HG02610 (cell line): ENCODE data around the gene GPR143.
"Not testable (repeated sequence)": the region's sequence is repeated elsewhere in the genome, so short reads cannot be mapped to it uniquely, and the experiment has no call there.

ENCODE experiments used
- ATAC-seq: cut with Tn5 transposase; IDR thresholded peaks from one replicate; pipeline ENCODE4 v1.9.1; 2021; ENCODE audit warnings: mild to moderate bottlenecking, moderate library complexity; ENCODE audit not compliant: unreplicated experiment

Gene GPR143

DNA sequence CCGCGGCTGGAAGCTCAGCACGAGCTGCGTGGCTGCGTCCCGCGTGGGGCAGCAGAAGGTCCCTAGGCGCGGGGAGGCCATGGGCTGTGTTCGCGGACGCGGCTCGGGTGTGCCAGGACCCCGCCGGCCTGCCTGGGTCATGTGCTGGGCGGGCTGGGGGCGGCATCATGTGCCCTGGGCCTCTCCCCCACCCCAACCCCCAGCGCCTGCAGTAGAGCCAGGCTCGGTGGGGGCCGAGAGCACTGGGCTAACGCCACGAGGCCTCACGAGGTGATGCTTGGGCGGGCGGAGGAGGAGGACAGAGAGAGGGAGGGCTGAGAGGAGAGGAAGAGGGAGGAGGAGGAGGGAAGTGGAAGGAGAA, at the start of gene GPR143:
GPR143 (minus strand) TSS at position 111 of the 361 bp plus-strand sequence; CDS start at position 81, 30 bp downstream.
- no peak for ATAC-seq

DNA sequence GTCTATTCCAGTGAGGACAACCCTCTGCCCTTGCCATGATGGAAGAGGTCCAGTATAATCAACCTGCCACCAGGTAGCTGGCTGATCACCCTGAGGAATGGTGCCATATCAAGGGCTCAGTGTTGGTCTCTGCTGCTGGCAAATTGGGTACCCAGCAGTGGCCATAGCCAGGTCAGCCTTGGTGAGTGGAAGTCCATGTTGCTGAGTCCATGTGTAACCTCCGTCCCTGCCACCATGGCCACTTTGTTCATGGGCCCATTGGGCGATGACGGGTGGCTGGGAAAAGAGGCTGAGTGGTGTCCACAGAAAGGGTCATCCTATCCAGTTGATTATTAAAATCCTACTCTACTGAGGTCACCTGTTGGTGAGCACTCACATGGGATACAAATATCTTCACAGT, 45.4 kb upstream of the GPR143 start:
- ATAC-seq: not testable (repeated sequence)

DNA sequence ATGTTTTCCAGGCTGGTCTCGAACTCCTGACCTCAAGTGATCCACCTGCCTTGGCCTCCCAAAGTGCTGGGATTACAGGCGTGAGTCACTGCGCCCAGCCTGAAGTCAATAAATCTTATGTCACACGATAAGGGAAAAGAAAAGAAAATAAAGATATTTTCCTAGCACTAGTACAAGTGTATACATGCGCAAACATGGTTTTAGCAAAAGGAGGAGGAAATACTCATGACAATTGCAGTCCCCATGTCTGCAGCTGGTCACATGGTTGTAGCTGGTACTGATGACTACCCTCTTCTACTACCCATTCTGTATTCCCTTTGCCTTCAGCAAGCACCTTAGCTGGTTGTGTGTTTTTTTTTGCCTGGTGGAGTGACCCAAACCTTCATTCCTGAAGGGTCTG, 44.2 kb upstream of the GPR143 start:
- ATAC-seq: not testable (repeated sequence)

DNA sequence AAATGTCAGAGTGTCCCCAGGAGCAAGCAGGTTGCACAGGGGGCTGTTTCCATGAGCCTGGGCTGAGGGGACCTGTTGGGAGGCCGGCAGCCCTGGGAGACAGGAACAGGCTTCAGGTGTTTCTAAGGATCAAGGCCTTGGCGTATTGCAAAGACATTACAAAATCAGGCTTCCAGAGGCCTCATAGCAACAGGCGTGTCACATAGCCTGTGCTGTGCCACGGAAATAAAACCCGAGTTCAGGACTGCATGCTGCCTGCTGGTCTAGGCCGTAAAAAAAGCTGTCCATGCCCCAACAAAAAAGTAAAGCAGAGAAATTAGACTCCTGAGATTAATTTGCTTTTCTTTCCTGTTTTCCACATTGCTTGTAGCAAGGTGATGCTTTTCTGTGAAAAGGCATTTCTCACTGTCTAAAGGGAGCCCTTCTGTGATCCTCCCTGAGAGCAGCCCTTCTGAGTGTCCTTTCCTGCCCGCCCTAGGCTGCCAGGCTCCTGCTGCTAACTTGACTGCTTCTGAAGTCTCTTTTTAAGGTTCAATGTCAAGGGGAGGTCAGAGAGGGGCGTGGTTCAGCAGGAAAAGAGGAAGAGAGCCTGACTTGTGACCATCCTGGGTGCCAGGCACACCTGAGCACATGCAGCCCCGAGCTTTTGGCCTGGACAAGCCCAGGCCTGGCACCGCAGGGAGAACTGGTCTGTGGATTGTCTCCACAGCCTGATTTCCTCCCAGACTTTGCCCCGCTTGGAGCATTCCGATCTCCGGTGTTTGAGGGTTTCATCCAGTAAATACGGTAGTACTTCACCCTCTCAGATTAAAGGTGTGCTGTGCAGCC, 41.9 kb upstream of the GPR143 start:
- ATAC-seq: no peak

DNA sequence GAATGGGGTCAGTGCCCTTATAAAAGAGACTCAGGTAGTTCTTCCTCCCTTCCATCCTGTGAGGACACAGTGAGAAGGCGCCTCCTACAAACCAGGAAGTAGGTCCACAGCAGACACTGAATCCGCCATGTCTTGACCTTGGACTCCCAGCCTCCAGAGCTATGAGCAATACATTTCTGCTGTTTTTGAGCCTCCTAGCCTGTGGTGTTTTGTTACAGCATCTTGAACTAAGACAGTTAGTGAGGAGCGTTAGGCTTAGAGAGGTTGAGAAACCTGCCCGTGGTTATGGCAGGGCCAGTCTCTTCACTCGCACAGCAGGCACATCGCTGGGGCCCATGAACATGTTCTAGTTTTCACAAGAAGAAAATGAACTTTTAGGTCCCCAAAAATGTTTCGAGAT, 40.3 kb upstream of the GPR143 start:
- ATAC-seq: no peak

DNA sequence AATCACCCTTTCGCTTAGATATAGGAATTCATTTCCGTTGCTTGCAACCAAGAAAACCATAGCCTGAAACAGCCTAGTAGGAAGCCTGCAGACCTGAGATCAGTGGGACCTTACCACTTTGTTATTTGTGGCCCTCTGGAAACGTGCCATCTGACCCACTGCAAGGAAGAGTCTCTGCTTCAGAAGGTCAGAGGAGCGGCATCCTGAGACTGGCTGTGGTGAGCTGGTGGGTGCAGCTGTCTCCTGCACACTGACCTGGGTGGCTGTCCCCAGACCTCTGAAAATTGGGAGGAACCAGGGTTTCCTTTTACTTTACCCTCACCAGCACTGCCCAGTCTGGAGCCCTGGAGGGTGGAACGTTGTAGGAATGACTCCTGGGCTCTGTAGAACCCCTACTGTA, 38.8 kb upstream of the GPR143 start:
- no peak for ATAC-seq

DNA sequence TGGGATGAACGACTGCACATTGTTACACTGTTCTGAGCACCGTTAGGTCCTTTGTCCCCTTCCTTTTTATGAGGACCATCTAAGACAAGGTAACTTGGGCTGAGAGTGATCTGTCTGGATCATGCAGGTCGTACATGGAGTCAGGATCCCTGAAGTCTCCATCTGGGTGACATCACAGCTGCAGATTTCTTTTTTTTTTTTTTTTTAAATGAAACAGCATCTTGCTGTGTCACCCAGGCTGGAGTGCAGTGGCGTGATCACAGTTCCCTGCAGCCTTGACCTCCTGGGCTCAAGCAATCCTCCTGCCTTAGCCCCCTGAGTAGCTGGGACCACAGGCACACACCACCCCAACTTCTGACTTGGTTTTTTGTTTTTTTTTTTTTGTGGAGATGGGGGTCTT, 37.1 kb upstream of the GPR143 start:
- ATAC-seq: no peak

DNA sequence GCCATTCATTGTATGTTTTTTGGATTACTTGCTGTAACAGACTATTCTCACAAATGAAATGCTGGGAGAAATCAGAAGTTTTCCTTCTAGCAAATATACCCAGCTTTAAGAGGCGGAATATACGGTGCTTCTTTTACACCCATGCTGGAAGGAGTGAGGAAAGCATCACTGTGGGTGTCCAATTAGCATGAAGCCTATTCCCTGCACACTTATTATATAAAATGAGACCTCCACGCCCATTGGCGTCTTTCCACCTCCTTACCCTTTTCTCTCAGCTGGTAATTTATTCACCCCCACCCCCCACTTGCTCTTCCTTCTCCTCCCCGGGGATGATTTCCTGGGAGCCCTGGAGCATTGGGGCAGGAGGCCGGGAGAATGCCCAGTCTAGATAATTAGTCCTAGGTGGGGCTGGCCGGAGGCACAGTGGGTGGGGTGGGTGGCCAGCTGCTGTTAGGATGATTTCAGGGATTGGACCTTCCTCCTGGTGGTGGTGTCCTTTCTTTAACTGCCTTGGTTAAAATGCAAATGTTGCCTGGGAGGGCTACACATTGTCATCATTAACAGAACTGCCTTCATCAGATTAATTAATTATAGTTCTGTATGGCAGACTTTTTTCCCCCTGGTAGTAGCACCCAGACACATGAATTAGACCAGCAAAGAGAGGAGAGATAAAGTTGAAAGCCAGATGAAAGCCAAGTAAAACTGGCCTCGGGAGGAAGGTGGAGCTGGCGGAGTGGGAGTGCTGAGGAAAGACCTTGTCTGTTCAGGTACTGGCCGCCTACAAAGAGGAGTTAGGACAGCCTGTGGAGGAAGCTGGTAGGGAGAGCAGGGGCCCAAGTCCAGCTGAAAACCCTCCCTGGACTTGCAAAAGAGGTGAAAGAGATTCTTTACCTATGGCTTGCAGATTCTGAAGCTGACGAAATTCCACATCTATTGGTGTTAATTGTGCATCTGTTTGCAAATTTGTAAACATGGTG, 32.0 kb upstream of the GPR143 start:
- ATAC-seq: no peak

DNA sequence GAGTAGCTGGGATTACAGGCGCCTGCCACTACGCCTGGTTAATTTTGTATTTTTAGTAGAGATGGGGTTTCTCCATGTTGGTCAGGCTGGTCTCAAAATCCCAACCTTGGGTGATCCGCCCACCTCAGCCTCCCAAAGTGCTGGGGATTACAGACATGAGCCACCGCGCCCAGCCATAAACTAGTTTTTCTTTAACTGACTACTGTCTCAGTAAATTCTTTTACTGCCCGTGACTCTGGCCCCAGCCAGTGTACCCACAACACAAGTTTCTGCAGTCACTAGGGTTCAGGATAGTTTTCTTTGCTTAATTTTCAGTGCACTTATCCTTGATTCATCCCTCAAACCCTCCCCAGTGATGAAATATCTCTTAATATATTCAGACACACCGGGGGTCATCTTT, 28.8 kb upstream of the GPR143 start:
- no peak for ATAC-seq

DNA sequence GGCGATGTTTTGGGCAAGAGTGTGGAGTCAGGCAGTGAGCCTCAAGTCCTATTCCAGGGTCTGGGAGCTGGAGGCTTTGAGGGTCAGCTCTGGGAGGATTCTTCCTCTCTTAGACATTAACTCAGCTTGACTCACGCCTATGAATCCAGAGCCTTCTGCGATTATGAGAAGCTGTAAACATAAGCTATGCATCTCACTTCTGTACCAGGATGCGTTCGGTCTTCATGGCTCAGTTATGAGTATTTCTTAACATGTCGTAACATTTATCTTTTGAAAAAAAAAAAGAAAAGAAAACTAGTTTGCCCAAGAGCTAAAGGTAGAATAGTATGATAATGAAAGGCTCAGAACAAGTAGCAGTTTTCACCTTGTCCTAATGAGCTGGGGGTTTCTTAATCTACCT, 25.2 kb upstream of the GPR143 start:
- ATAC-seq: no peak

DNA sequence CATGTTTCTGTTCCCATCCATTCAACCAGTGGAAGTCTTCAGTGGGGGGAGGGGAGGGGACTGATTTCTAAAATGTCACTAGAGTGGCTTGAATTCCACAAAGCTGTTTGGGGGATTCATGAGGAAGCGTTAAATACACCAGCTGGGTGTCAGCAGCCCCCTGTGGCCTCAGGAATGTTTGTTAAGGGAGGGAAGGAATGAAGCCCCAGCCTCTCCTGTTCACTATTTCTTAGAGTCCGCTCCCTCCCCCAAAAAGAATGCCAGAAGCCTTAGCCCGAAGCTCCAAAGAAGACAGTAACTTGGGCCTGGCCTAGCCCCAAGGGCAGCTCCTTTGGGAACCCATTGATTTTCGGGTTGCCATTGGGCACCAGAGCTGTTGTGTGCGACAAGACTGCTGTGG, 23.9 kb upstream of the GPR143 start:
- ATAC-seq: no peak

DNA sequence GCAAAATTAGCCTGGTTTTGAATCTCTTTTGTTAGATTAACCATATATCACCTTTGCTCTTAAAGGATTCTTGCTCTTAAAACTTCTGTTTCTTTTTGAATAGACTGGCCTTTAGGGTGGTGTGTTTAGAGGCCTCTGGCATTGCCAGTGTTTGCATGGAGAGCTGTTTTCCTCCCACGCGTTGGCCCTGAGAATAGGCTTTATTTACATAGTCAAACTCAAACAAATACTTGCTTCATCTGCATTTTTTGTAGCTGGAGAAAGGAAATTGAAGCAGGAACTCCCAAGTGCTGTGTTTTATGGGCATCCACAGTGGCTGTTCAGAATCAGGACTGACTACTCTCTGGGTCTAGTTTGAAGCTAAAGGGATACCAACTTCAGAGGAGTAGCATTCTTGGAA, 23.3 kb upstream of the GPR143 start:
- no peak for ATAC-seq

DNA sequence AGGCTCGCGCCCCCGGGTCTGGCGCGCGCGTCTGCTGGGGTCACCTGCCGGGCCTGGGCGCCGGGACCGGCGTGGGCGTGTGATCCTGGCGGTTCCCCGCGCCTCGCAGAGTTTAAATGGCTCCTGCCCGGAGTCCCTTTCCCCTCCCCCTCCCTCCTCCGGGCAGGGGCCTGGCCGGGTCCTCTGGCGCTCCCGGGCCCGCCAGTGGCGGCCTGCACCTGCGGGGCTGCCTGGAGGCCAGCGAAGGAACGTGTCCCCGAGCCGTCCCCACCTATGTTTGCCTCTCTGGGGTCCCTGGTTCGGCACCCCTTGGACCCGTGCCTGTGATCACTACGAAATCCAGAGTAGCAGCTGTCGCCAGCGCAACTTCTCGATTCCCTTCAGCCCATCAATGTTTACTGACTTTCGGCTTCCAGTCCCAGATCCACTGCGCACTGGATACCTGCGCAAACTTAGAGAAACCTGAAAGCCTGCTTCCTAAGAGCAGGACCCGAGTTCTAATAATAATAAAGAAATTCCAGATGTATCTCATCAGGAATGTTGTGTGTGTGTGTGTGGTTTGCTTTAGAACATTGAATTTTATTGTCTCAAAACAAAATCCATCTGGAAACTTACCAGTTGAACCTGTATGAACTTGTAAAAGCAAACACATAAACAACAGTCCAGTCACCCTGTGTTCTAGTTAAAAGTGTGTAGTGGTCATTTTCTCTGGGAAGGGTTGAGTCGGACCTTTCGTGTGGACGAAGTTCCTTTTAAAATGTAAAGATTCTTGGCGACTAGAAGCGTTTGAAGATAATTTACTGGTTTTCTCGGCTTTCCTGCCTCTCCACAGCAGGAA, 21.4 kb upstream of the GPR143 start:
- ATAC-seq: no peak

DNA sequence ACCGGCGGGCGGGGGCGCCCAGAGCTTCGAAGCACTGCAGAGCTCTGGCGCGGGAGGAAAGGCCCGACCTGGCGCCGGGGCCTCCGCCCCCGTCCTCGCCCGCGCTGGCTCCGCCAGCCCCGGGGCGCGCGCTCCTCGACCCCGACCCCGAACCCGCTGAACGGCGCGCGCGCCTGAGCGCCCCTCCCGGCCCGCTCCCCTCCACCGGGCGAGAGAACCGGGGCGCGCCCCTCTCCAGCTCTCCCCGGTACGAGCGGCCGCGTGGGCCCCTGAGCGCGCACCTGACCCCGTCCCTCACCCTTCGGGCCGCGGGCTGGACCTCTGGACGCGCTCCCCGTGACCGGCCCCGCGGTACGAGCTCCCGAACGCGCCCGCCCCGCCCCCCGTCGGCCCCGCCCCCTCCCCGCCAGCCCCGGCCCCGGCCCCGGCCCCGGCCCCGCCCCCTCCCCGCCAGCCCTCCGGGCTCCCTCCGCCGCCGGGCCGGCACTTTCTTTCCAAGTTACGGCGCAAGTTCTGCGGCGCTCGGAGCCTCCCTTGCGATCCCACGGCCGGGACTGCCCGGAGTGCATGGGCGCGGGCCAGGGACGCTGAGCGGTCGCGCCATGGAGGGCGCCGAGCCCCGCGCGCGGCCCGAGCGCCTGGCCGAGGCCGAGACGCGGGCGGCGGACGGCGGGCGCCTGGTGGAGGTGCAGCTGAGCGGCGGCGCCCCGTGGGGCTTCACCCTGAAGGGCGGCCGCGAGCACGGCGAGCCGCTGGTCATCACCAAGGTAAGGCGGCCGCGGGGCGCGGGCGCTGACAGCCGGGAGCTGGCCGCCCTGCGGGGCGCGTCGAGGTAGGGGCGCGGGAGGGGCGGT, 20.5 kb upstream of the GPR143 start, which contains the start of gene SHROOM2:
SHROOM2 (plus strand) TSS at position 486 of the 854 bp plus-strand sequence; CDS start at position 603, 117 bp downstream.
- no peak for ATAC-seq

DNA sequence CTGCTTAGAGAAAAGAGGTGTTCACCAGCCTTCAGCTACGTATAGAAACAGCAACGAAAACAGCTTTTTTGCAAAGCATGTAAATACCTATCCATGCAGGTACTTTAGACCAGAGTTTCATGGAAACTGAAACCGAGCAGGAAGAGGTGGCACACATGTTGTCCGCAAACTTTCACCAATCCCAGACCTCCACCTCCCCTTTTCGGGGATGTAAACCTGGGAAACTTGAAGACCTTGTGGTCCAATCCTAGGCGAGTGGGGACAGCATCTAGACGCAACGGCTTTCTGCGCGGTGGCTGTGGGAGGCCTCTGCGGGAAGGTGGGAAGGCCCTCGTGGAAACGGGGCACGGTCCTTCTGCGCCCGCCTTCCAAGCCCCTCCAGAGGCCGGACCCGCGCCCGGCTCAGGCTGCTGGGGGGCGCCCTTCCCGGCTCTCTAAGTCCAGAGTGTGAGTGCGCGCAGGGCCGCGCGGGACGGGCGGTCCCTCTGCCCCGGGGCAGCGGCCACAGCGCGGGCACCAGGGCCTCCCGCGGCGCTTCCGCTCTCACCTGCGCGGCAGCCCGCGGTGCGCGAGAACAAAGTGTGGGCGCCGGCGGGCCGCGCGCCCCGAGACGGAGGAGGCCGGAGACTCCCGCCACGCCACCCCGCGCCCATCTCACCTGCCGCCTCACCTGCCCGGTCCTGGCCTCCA, 19.8 kb upstream of the GPR143 start:
- no peak for ATAC-seq

DNA sequence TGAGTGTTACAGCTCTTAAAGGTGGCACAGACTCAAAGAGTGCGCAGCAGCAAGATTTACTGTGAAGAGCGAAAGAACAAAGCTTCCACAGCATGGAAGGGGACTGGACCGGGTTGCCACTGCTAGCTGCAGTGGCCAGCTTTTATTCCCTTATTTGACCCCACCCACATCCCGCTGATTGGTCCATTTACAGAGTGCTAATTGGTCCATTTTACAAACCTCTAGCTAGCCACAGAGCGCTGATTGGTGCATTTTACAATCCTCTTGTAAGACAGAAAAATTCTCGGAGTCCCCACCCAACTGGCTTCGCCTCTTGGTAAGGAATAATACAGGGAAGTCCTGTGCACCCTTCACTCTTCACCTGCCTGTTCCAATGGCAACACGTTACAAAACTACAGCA, 18.7 kb upstream of the GPR143 start:
- no peak for ATAC-seq

DNA sequence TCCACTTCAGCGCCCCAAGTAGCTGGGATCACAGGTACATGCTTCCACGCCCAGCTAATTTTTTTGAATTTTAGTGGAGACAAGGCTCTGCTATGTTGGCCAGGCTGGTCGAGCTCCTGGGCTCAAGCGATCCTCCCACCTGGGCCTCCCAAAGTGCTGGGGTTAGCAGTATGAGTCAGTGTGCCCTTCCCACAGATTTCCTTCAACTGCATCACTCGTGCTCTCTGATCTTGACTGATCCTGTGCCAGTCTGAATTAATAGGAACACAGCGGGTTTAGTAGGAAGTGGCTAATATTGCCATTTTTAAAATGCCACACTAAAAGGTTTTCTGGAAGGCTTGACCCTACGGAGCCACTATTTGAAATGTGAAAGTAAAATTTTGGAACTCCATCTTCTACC, 16.3 kb upstream of the GPR143 start:
- no peak for ATAC-seq

DNA sequence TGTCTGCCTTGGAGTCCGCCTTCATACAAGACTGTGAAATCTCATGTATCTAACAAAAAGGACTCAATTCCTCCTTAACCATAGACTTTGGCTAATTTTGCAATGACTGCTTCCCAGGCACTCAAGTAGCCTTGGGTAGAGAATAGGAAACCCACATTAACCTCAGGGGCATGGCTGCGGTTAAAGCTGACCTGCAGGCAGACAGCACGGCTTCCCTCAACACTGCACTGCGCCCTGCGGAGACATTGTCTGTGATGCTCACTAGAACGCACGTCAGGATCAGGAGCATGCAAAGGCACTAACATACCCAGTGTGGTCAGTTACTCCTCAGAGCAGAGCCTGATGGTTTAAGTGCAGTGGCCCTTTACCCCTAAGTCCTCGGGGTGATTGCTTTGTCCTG, 10.3 kb upstream of the GPR143 start:
- ATAC-seq: no peak

DNA sequence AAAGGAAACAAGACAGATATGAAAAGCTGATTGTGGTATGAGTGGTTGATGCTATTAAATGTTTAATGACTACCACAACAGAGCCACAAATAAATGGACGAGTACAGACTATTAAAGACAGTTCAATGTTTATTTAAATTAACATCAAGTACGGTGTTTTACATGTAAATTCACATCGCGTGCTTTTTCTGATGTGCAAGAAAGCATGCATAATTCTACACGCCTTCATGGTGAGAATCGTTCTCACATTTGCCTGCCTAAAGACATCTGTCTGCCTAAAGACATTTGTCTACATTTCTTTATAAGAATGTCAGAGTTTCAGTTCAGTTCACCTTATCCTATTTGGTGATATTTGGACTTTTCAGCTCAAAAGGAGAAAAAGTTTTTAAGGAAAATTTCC, 7.3 kb upstream of the GPR143 start:
- no peak for ATAC-seq
